SU-DHL-6 (cell line): ENCODE data around the gene RPP25L.

Experiments
- H2AFZ ChIP-seq: fragments of 200-600 bp; sonication (generic); 2 replicates; pipeline ENCODE4 v1.6.1; 2014; ENCODE audit warnings: low read depth, mild to moderate bottlenecking, moderate library complexity, mixed read lengths, antibody characterized with exemption, low read length; ENCODE audit not compliant: severe bottlenecking
- H3F3A ChIP-seq: fragments of 200-600 bp; shearing (Covaris generic); 2 replicates; pipeline ENCODE4 v1.6.0; 2016; ENCODE audit warnings: antibody characterized with exemption, mild to moderate bottlenecking; ENCODE audit not compliant: insufficient read depth
- H3K27ac ChIP-seq: fragments of 200-600 bp; sonication (generic); 2 replicates; pipeline ENCODE4 v1.5.1; 2016; ENCODE audit warnings: low read depth, mild to moderate bottlenecking, low read length, moderate library complexity, mixed read lengths
- H3K27me3 ChIP-seq: fragments of 200-600 bp; sonication (generic), shearing (Covaris generic); 2 replicates; pipeline ENCODE4 v1.6.0; 2014; ENCODE audit warnings: mild to moderate bottlenecking, low read length
- H3K36me3 ChIP-seq: fragments of 200-600 bp; sonication (generic); 2 replicates; pipeline ENCODE4 v1.6.1; 2014; ENCODE audit warnings: mild to moderate bottlenecking, low read length, mixed read lengths
- H3K4me2 ChIP-seq: fragments of 300-600, 200-600 bp; shearing (Covaris generic), sonication (generic); 2 replicates; pipeline ENCODE4 v1.6.0; 2014; ENCODE audit warnings: low read length, low read depth, mild to moderate bottlenecking; ENCODE audit not compliant: poor library complexity, severe bottlenecking
- H3K4me3 ChIP-seq: fragments of 200-600 bp; sonication (generic); 2 replicates; pipeline ENCODE4 v1.5.1; 2014; ENCODE audit warnings: antibody characterized with exemption, low read length, mild to moderate bottlenecking, mixed read lengths; ENCODE audit not compliant: insufficient read depth, poor library complexity, severe bottlenecking
- H3K79me2 ChIP-seq: fragments of 200-600 bp; sonication (generic); 2 replicates; pipeline ENCODE4 v1.6.1; 2014; ENCODE audit warnings: mild to moderate bottlenecking, low read length, moderate library complexity; ENCODE audit not compliant: insufficient read depth
- H3K9ac ChIP-seq: fragments of 200-600 bp; sonication (generic); 2 replicates; pipeline ENCODE4 v1.7.0; 2014; ENCODE audit warnings: mild to moderate bottlenecking, low read length
- H3K9me2 ChIP-seq: fragments of 200-600 bp; sonication (generic); replicated peaks from 2 replicates; pipeline ENCODE4 v1.6.1; 2014; ENCODE audit warnings: low read length; ENCODE audit not compliant: insufficient read depth
- H3K9me3 ChIP-seq: fragments of 200-600 bp; sonication (generic); 2 replicates; pipeline ENCODE4 v1.6.1; 2014; ENCODE audit warnings: low read length, mixed read lengths; ENCODE audit not compliant: insufficient read depth
- H4K20me1 ChIP-seq: fragments of 200-600 bp; sonication (generic); 2 replicates; pipeline ENCODE4 v1.6.1; 2014; ENCODE audit warnings: low read depth, mild to moderate bottlenecking, antibody characterized with exemption, low read length, moderate library complexity, mixed read lengths
- CTCF ChIP-seq: fragments of 200-600 bp; sonication (generic); IDR thresholded peaks from one replicate; pipeline ENCODE4 v1.5.1; 2017; ENCODE audit warnings: antibody characterized with exemption, mild to moderate bottlenecking, low read length, moderate library complexity; ENCODE audit not compliant: insufficient read depth, poor library complexity, severe bottlenecking
- EZH2phosphoT487 ChIP-seq: fragments of 200-600 bp; sonication (generic), shearing (Covaris generic); conservative IDR thresholded peaks from 2 replicates; pipeline ENCODE4 v1.6.1; 2018; ENCODE audit warnings: mild to moderate bottlenecking, antibody characterized with exemption, low read length, moderate library complexity, mixed read lengths

Gene RPP25L

DNA sequence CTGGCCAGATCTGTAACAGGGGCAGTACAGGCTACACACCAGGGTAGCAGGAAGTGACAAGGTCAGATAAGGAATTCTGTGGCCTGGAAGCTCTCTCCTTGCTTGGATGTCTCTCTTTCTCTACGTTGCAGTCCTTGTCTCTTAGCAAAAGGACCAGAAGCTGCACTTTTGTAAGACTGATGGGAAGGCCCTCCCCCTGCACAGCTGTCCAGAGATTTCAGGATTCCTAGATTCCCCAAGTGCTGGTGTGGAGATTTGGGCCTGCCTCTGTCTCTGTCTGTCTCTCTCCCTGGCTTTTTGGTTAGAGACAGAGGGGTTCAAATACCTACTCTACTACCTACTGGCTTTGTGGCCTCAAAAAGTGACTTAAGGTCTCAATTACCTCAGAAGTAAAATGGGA, 12.4 kb downstream of the RPP25L start:
- TF ChIP-seq EZH2phosphoT487 = no peak
- no peak for TF ChIP-seq CTCF

DNA sequence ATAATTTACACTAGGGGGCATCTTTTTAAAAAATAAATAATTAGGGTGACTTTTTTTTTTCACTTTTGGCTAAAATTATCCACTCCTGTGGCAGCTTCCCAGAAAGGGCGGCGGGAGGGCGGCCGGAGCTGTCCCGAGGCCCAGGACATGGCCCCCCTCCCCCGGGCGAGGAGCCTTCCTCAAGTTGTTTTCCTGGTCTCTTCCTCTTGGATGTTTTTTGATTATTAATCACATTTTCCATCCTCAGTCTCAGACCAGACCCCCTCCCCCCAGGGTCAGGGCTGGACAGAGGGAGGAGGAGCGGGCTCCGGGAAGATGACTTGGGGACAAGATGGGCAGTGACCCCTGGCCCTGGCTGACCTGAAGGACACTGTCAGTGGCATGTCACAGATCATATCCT, 17.7 kb downstream of the RPP25L start:
- Histone ChIP-seq H3K9me3 (no peaks in the 10 kb centered on the region), H3K4me2 (no peak overlapping the region), H3K27ac (no peak overlapping the region), H3K79me2 (no peaks in the 10 kb centered on the region), H3K9ac (no peak overlapping the region), H3F3A (no peaks in the 10 kb centered on the region), H2AFZ (no peak overlapping the region), H3K9me2 (no peaks in the 10 kb centered on the region), H3K27me3 (no peaks in the 10 kb centered on the region), H3K36me3 (no peaks in the 10 kb centered on the region), H4K20me1 (no peaks in the 10 kb centered on the region), H3K4me3 (no peak overlapping the region)
- no peak for TF ChIP-seq CTCF
- no peak for TF ChIP-seq EZH2phosphoT487

More for the DNA sequence above, 12.4 kb downstream of the RPP25L start:
- Histone ChIP-seq H3K9me2 (no peaks in the 10 kb centered on the region), H3F3A (no peaks in the 10 kb centered on the region), H2AFZ (no peak overlapping the region), H3K9me3 (no peaks in the 10 kb centered on the region), H3K79me2 (no peaks in the 10 kb centered on the region), H3K27ac (no peak overlapping the region), H3K9ac (no peak overlapping the region), H3K4me3 (no peak overlapping the region), H3K4me2 (no peak overlapping the region), H3K27me3 (no peaks in the 10 kb centered on the region), H4K20me1 (no peaks in the 10 kb centered on the region), H3K36me3 (no peaks in the 10 kb centered on the region)

DNA sequence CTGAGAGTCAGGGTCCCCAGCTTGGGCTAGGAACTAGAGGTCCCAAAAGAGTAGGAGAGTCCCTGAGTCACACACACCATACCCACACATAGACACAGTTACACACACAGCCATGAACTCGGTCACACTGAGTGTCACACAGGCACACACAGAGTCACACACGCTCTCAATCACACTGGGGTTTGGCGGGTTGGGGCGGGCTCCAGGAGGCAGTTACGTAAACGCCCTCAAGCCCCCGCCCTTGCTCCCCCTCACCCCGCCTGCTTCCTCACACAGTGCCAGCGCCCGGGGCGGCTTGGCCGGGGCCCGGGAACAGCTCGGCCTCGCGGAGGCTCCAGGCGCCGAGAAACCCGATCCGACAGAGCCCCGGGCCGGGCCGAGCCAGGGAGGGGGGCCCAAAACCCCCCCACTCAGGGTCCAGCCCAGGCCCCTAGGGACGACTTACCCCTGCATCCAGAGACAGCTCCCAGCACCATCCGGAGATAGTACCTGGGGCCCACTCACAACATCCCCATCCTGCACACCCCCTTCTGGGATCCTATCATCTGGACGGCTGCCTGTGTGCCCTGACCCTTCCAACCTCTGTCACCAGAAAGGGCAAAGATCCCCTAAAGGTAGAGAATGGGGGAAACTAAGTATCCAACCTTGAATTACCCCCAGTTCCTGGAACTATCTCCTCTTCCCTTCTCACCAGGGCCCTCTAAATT, 18.8 kb downstream of the RPP25L start:
- H4K20me1 ChIP-seq = no peaks in the 10 kb centered on the region
- TF ChIP-seq EZH2phosphoT487 (no peak), CTCF (no peak)
- no peaks in the 10 kb centered on the region for H3K27me3 ChIP-seq
- no peak overlapping the region for H3K4me2 ChIP-seq
- no peaks in the 10 kb centered on the region for H3K9me3 ChIP-seq
- no peak overlapping the region for H3K27ac ChIP-seq
- no peak overlapping the region for H3K9ac ChIP-seq
- no peak overlapping the region for H2AFZ ChIP-seq
- no peak overlapping the region for H3K4me3 ChIP-seq
- no peaks in the 10 kb centered on the region for H3K36me3 ChIP-seq
- no peaks in the 10 kb centered on the region for H3K9me2 ChIP-seq
- H3F3A ChIP-seq = no peaks in the 10 kb centered on the region
- no peaks in the 10 kb centered on the region for H3K79me2 ChIP-seq
